GM19463 (cell line): ENCODE results near the gene DHX57.

Experiments
- ATAC-seq: cut with Tn5 transposase; IDR thresholded peaks from one replicate; pipeline ENCODE4 v1.9.1; 2021; ENCODE audit warnings: mild to moderate bottlenecking, moderate library complexity; ENCODE audit not compliant: unreplicated experiment

DHX57 gene

GRCh38 chr2:38754049-38754448 is 121.7 kb downstream of the DHX57 start:
- no peak for ATAC-seq

- ATAC-seq: no peak
These were observed 123.9 kb downstream of the DHX57 start for GRCh38 chr2:38751596-38752410.

- peak; percentile 72 for ATAC-seq
These were observed 124.7 kb downstream of the DHX57 start, which contains the start of gene SRSF7 for GRCh38 chr2:38750891-38751595. Gene SRSF7 (minus strand): TSS chr2:38751361. CDS start chr2:38751256, 105 bp downstream.

GRCh38 chr2:38750011-38750890 is 125.5 kb downstream of the DHX57 start:
- peak; percentile 40 for ATAC-seq

- ATAC-seq: no peak
These were observed 126.6 kb downstream of the DHX57 start for GRCh38 chr2:38748943-38749804.

GRCh38 chr2:38748391-38748790 is 127.3 kb downstream of the DHX57 start:
- no peak for ATAC-seq

GRCh38 chr2:38747819-38748218 is 127.9 kb downstream of the DHX57 start:
- no peak for ATAC-seq
